ENCODE data around the gene GLRX3.

GLRX3 gene

DNA sequence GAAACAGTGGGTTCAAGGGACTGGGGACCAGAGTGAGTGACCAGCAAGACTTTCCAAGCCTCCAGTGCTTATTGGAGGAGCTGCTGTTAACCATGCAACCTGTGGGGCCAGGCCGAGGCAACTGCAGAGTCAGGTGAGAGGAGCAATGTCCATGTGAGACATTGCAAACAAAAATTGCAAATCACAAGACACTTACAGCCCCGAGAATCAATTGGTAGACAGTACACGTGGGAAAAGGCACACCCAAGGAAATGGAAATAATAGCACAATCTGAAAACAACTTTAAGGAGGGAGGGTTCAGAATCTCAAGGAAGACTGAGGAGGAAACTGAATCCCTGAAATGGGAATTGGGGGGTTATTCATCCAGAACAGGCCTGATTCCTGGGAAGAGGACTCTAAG lies 72.6 kb downstream of the GLRX3 start:
- no peak for DNase-seq (ENCODE audit: low read depth in 2 of 2)

- DNase-seq (ENCODE audit: low read depth in 2 of 2), result no peak
Measured at GRCh38 chr10:130212746-130213145, 76.6 kb downstream of the GLRX3 start.

- DNase-seq (ENCODE audit: low read depth in 2 of 2), result no peak
Measured at GRCh38 chr10:130213286-130214080, 77.3 kb downstream of the GLRX3 start.

DNA sequence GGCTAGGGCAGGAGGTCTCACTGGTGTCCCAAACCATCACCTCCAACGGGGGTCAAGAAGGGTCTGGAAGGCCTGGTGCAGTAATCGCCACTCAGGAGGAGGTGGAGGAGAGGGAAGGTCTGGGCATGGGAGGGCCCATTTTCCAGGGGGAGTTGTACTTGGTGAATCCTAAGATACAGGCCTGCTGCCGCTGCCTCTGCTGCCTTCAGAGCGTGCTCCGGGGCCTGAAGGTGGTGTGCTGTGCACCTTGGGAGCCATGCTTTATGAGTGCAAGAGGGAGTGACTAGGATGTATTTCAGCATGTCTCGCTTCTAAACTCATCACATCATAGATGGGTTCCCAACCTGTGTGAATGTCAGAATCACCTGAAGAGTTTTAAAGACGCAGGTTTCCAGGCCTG lies 78.2 kb downstream of the GLRX3 start:
- no peak for DNase-seq (ENCODE audit: low read depth in 2 of 2)

- no peak for DNase-seq (ENCODE audit: low read depth in 2 of 2)
Measured at GRCh38 chr10:130215151-130215930, 79.2 kb downstream of the GLRX3 start.

DNA sequence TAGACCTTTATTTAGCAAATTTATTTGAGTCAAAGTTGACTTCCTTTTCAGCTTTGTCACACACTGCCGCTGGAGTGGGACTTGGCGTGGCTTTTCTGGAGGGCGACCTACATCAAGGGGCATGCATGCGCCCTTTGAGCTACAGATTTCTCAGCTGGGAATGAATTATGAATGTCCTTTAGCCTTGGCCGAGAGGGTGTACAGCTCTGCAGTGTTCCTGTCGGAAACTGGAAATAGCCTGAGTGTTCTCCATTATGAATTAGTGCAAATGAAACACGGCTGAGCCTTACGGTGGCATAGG lies 79.7 kb downstream of the GLRX3 start:
- DNase-seq (ENCODE audit: low read depth in 2 of 2), result no peak

DNA sequence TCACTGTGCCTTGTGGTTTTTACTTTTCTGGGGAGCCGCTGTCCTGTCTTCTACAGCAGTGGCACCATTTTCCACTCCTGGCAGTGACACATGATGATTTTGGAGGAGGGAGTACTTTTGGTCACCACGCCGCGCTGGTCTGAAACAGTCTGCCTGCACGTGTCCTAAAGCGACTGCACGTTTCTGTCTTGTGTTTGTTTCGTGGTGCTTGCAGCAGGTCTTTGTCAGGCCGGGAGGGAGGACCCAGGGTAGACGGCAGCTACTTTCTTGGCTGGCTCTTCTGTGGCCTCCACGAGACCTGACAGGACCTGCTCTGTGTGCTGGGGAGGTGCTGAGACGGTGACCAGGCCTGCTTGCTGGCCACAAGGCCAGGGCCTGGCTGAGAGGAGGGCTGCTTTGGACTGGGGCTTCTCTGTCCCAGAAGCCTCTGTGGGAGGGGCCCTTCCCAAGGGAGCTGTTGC lies 82.0 kb downstream of the GLRX3 start:
- DNase-seq (ENCODE audit: low read depth in 2 of 2), result no peak

DNA sequence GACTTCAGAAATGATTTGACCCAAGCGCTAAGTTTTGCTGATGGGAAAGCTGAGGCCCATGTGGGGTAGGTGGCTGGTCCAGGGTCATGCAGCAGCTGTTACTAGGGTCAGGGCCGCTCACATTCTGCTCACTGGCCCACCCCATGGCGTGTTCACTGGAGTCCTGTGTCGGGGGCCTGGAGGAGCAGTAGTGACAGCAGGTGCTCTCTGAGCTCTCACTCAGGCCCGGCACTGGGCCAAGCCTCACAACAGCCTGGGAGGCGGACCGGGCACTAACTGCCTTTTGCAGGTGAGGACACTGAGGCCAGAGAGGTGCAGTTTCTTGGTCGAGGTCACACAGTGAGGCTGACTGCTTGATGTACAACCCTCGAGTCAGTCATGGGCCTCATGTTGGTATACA lies 82.7 kb downstream of the GLRX3 start:
- DNase-seq (ENCODE audit: low read depth in 2 of 2), result no peak

GRCh38 chr10:130220251-130221185 lies 84.3 kb downstream of the GLRX3 start:
- no peak for DNase-seq (ENCODE audit: low read depth in 2 of 2)

DNA sequence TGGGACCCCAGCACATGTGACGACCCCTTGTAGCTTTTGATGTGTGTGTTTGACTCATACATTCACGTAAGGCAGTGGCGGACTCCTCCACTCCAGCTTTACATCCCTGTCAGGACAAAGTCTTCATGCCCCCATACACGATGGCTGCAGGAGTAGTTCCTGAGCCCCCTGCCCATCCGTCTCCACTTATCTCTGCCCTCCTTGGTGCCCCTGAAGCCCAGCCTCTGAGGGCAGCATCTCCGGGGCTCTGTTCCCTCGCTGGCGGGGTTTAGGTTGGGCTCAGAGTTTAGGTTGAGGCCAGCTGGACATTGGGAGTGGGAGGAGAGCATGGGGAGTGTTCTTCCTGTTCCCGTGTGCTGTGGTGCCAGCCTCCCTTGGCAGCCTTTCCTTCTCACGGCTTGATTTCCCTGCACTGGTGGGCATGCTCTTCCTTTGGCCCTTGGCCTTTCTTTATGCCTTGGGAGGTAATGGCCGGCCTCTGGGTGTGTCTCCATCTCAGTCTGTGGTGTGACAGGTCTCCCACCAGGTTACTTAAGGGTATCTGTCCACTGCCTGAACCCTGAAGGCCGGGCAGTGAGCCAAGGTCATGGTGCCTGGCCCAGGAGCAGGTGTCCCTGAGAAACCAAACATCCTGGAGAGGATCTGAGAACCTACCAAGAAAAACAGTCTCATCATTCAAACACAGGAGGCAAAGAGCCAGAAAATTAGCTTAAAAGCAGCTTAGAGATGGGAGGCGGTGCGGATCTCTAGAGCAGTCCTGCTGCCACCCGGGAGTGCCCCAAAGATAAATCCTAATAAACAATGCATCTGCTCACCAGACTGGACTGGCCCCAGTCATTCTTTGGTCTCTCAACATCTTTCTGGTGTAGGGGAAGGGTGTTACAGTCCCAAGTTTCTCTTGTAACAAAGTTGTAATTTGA lies 85.5 kb downstream of the GLRX3 start:
- DNase-seq (ENCODE audit: low read depth in 2 of 2), result no peak

- DNase-seq (ENCODE audit: low read depth in 2 of 2), result no peak
Measured at GRCh38 chr10:130222381-130222780, 86.2 kb downstream of the GLRX3 start.

GRCh38 chr10:130224228-130224627 lies 88.0 kb downstream of the GLRX3 start:
- DNase-seq (ENCODE audit: low read depth in 2 of 2), result no peak

- DNase-seq (ENCODE audit: low read depth in 2 of 2), result no peak
Measured at GRCh38 chr10:130226012-130226411, 89.8 kb downstream of the GLRX3 start.

GRCh38 chr10:130227883-130228282 lies 91.7 kb downstream of the GLRX3 start:
- DNase-seq (ENCODE audit: low read depth in 2 of 2), result no peak
